GM12878 (cell line): ENCODE results near the gene ZNG1C. TPM values are rescaled to one million over a fixed set of nuclear protein-coding genes. Genes with fewer than 3 reads are reported as not detected.
"Not testable (repeated sequence)": the region's sequence is repeated elsewhere in the genome, so short reads cannot be mapped to it uniquely, and the experiment has no call there.

Experiments used
- ATAC-seq: fragments of 200-7000 bp; cut with Tn5 transposase; 3 replicates; pipeline ENCODE4 v1.9.1; 2020; ENCODE audit warnings: mild to moderate bottlenecking, moderate library complexity
- BruUV-seq: library from RNA; stranded (reverse); fragments of 400-500 nt; replicated peaks from 2 replicates; lab custom pipeline; 2021; lab: Mats Ljungman, UMichigan
- CTCF ChIA-PET: fragments of 300-600 bp; sonication (Branson Sonifier 250); formaldehyde crosslinking; extraction: SDS; loops from one replicate; lab custom pipeline; 2021; ENCODE audit warnings: inconsistent platforms; lab: Yijun Ruan, JAX
- POLR2A ChIA-PET: fragments of 350-600 bp; formaldehyde crosslinking; extraction: SDS; loops from one replicate; lab custom pipeline; 2021; ENCODE audit warnings: inconsistent platforms; lab: Charles Lee
- RAD21 ChIA-PET: fragments of 300-600 bp; sonication (Branson Sonifier 250); formaldehyde crosslinking; loops from one replicate; lab custom pipeline; 2023; ENCODE audit warnings: antibody characterized with exemption; ENCODE audit not compliant: unreplicated experiment; lab: Charles Lee
- SMC1A ChIA-PET: fragments of 300-600 bp; sonication (Branson Sonifier 250); formaldehyde crosslinking; loops from one replicate; lab custom pipeline; 2023; ENCODE audit not compliant: unreplicated experiment, uncharacterized antibody; lab: Charles Lee
- DNase-seq: peaks from one replicate; pipeline ENCODE4 v3.0.0-alpha.2; 2011; ENCODE audit warnings: low read depth, low spot score
- FAIRE-seq: peaks from 3 replicates; lab custom pipeline; 2011; peaks lifted over from hg19 to GRCh38; lab: Jason Lieb, UNC
- H2AFZ ChIP-seq: 2 replicates; pipeline ENCODE4 v1.6.0; 2011; ENCODE audit warnings: low read depth, low read length, control low read depth; ENCODE audit not compliant: control insufficient read depth
- H3K27ac ChIP-seq: 2 replicates; pipeline ENCODE4 v1.5.1; 2011; ENCODE audit warnings: control low read depth; ENCODE audit not compliant: control insufficient read depth, insufficient read depth
- H3K27me3 ChIP-seq, 2 experiments: replicated peaks in 1 of 2; 2 replicates each; pipeline versions ENCODE4 v1.6.0 to v1.6.1; 2011; ENCODE audit warnings: low read length in 1 of 2; ENCODE audit not compliant: control insufficient read depth in 2 of 2, insufficient read depth in 2 of 2
- H3K36me3 ChIP-seq, 2 experiments: 2 replicates each; pipeline ENCODE4 v1.5.1; 2011; ENCODE audit warnings: low read length in 1 of 2; ENCODE audit not compliant: control insufficient read depth in 2 of 2, insufficient read depth in 2 of 2
- H3K4me1 ChIP-seq: 2 replicates; pipeline ENCODE4 v1.6.1; 2011; ENCODE audit warnings: mild to moderate bottlenecking, low read length, moderate library complexity, mixed read lengths; ENCODE audit not compliant: control insufficient read depth, insufficient read depth
- H3K4me2 ChIP-seq: 2 replicates; pipeline ENCODE4 v1.6.0; 2011; ENCODE audit warnings: control low read depth; ENCODE audit not compliant: control insufficient read depth, insufficient read depth
- H3K4me3 ChIP-seq: fragments of 200-600 bp; sonication (generic); 2 replicates; pipeline ENCODE4 v1.5.1; 2016
- H3K79me2 ChIP-seq: 2 replicates; pipeline ENCODE4 v1.6.0; 2011; ENCODE audit warnings: low read length; ENCODE audit not compliant: control insufficient read depth, insufficient read depth
- H3K9ac ChIP-seq: 2 replicates; pipeline ENCODE4 v1.8.0; 2011; ENCODE audit warnings: low read length, control low read depth, mixed read lengths; ENCODE audit not compliant: control insufficient read depth, insufficient read depth
- H3K9me3 ChIP-seq: replicated peaks from 3 replicates; pipeline ENCODE4 v1.5.1; 2011; ENCODE audit warnings: mild to moderate bottlenecking, low read length; ENCODE audit not compliant: control insufficient read depth, insufficient read depth
- H4K20me1 ChIP-seq: 2 replicates; pipeline ENCODE4 v1.6.0; 2011; ENCODE audit not compliant: control insufficient read depth, insufficient read depth
- WGBS: methylation state at CpG from one replicate; pipeline ENCODE4 v1.1.6; 2016; ENCODE audit warnings: low lambda C conversion rate; ENCODE audit not compliant: insufficient replicate concordance, insufficient coverage; ENCODE audit errors: missing lambda C conversion rate; 5-methylcytosine and 5-hydroxymethylcytosine counted together
- in situ Hi-C: fragments of 300-500 bp; cut with MboI; formaldehyde crosslinking; loops from 9 replicates; pipeline ENCODE4 v1.14.3; 2018; ENCODE audit warnings: mixed read lengths
- intact Hi-C: fragments of 100-400 bp; cut with micrococcal nuclease; formaldehyde crosslinking; loops from one replicate; pipeline ENCODE4 v1.14.2; 2022; ENCODE audit not compliant: unreplicated experiment
- polyA plus RNA-seq, 11 experiments: library from polyadenylated mRNA; depleted of rRNA in 4 of 11; unstranded in 6 of 11; stranded (reverse) in 5 of 11; fragments of >200 nt; fragmentation: Nextera tagmentation in 4 of 11; fragmentation: Illumina TruSeq in 1 of 11; extraction: Ambion mirVana in 4 of 11; extraction: Trizol in 1 of 11; gene quantifications; 1 replicate in 1 of 11; 2 replicates in 10 of 11; pipeline versions ENCODE4 v1.2.1 to v1.2.3, GENCODE V29; 2011 to 2016; ENCODE audit warnings: inconsistent platforms in 2 of 11, missing spikeins in 2 of 11, low read depth in 1 of 11
- total RNA-seq, 4 experiments: library from RNA; depleted of rRNA in 3 of 4; stranded (reverse); fragments of >200 nt in 3 of 4; fragmentation: Illumina TruSeq in 1 of 4; extraction: Trizol in 1 of 4; gene quantifications; 2 replicates each; pipeline versions ENCODE4 v1.2.1 to v1.2.3, GENCODE V29; 2013 to 2021

ZNG1C gene
- total and polyA plus RNA-seq, 10 of the 15 experiments (the other 5 are each of a cell fraction or from before 2014, with no cell fraction given): 27.7 to 111 (median 58.8) TPM

DNA sequence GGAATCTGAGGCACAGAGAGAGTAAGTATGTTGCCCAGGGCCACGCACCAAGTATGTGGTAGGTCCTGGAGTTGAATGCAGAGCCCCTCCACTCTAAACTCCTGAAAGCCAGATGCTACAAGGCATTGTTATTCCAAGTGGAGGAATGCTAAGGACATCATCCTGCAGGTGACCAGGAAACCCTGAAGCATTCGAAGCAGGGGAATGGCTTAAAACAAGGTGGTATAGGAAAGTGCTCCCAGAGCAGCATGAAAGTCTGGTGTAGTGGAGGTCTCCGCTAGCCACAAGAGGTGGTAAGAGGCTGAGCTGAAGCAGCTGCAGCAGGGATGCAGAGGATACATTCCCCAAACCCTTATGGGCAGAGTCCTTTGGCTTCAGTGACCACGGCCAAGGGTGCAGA, 87.3 kb downstream of the ZNG1C start:
- H4K20me1 ChIP-seq, H2AFZ ChIP-seq, RAD21 ChIA-PET, in situ Hi-C loops, DNase-seq, H3K4me2 ChIP-seq, BruUV-seq, H3K27ac ChIP-seq, H3K36me3 ChIP-seq, H3K4me3 ChIP-seq, intact Hi-C loops, SMC1A ChIA-PET, CTCF ChIA-PET, POLR2A ChIA-PET, H3K4me1 ChIP-seq, H3K9me3 ChIP-seq, H3K9ac ChIP-seq, FAIRE-seq, ATAC-seq, H3K79me2 ChIP-seq, H3K27me3 ChIP-seq: not testable (repeated sequence)
- WGBS: 44% methylated on average over 2 of the region's 4 CpGs

DNA sequence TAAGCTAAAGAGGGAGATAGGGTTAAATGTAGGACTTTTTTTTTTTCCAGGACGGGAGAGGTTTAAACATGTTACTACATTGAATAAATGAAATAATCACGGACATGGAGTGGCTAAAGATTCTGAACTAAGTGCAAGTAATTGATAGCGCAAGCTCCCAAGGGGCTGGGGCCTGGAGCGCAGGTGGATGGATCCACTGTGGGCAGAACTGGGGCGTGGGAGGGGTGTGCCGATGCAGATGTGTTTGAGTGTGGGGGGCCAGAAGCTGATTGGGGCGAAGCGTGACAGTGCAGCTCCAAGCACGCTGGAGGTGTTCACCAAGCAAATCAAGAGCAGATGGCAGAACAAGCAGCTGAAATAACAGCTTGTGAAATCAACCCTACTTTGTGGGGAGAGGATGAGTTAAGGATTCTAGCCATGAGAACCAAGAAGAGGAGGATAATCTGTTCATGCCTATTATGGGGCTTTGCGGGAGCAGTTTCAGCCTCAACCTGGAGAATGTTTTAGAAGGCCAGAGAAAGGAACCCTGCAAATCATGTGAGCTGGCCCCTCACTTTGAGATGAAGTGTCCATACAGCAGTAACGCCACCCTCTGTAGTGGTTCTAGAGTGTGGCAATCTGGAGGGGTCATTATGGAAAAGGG, 88.9 kb downstream of the ZNG1C start:
- RAD21 ChIA-PET, ATAC-seq, H3K27ac ChIP-seq, H3K9me3 ChIP-seq, FAIRE-seq, BruUV-seq, in situ Hi-C loops, CTCF ChIA-PET, H3K27me3 ChIP-seq, H3K4me2 ChIP-seq, H3K79me2 ChIP-seq, POLR2A ChIA-PET, H3K4me3 ChIP-seq, intact Hi-C loops, H3K9ac ChIP-seq, H3K36me3 ChIP-seq, H2AFZ ChIP-seq, DNase-seq, SMC1A ChIA-PET, H4K20me1 ChIP-seq, H3K4me1 ChIP-seq: not testable (repeated sequence)
- 62% methylated on average over 9 of the region's 11 CpGs for WGBS

DNA sequence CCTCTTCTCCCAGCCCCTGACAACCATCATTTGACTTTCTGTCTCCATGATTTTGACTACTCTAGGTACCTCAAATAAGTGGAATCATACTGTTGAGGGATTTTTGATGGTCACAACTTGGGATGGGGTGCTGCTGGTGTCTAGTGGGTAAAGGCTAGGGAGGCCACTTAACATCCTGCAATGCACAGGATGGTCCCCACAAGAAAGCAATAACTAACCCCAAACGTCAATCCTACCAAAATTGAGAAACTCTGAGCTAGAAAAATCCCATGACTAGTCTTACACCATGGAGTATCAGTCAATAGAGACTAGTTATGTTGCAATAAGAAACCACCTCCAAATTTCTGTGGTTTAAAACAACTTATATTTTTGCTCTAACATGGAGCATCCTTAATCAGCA, 90.3 kb downstream of the ZNG1C start:
- H3K36me3 ChIP-seq, FAIRE-seq: not testable (repeated sequence)

DNA sequence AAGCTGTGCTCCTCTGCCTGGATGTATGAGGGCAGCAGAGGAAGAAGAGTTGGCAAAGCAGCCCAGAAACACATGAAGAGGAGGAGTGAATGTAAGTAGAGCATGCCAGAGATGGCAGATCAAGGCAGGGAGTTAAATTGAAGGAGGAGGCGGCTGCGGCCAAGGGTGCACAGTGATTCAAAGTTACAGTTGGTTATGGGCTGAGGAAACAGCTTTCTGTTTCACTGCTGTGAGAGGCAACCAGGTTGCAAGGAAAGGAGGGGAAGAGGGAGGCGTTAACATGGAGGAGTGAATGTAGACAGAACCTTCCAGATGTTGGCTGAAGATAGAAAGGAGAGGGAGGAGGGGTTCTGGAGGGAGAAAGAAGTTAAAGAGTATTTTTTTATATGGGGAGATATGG, 94.2 kb downstream of the ZNG1C start:
- CTCF ChIA-PET, H3K27me3 ChIP-seq, RAD21 ChIA-PET, H3K36me3 ChIP-seq, FAIRE-seq, H3K4me1 ChIP-seq, H4K20me1 ChIP-seq, SMC1A ChIA-PET, DNase-seq, H3K9me3 ChIP-seq, H2AFZ ChIP-seq, in situ Hi-C loops, intact Hi-C loops, H3K9ac ChIP-seq, H3K4me3 ChIP-seq, POLR2A ChIA-PET, H3K79me2 ChIP-seq, H3K27ac ChIP-seq, H3K4me2 ChIP-seq, BruUV-seq, ATAC-seq: not testable (repeated sequence)
- WGBS: 21% methylated on average over 2 of the region's 3 CpGs

More for the DNA sequence above, 90.3 kb downstream of the ZNG1C start:
- POLR2A ChIA-PET, CTCF ChIA-PET, H3K4me1 ChIP-seq, intact Hi-C loops, H3K9ac ChIP-seq, H3K4me2 ChIP-seq, DNase-seq, RAD21 ChIA-PET, SMC1A ChIA-PET, H3K79me2 ChIP-seq, ATAC-seq, H4K20me1 ChIP-seq, H2AFZ ChIP-seq, H3K9me3 ChIP-seq, H3K4me3 ChIP-seq, H3K27ac ChIP-seq, in situ Hi-C loops, BruUV-seq, H3K27me3 ChIP-seq: not testable (repeated sequence)
- no CpG with 5 or more reads among the region's 1 CpG for whole genome bisulfite sequencing
